Nephron progenitor cell (in vitro differentiated cells): ENCODE results near the gene FTCD.
A peak's percentile ranks its signal among the peaks of the same experiment; 100 is the strongest.

Experiments used
- DNase-seq: peaks from one replicate; pipeline ENCODE4 v3.0.0; 2021
- H3K27ac Mint-ChIP-seq: 2 replicates; pipeline ENCODE4 v1.8.0; 2021; ENCODE audit warnings: mild to moderate bottlenecking, moderate library complexity, mixed read lengths
- H3K27me3 Mint-ChIP-seq: 2 replicates; pipeline ENCODE4 v1.8.0; 2021; ENCODE audit warnings: mild to moderate bottlenecking, low read depth, mixed read lengths; ENCODE audit not compliant: poor library complexity
- H3K36me3 Mint-ChIP-seq: 2 replicates; pipeline ENCODE4 v1.8.0; 2021; ENCODE audit warnings: low read depth, mixed read lengths
- H3K4me1 Mint-ChIP-seq: 2 replicates; pipeline ENCODE4 v1.8.0; 2021; ENCODE audit warnings: mixed read lengths
- H3K4me3 Mint-ChIP-seq: 2 replicates; pipeline ENCODE4 v1.8.0; 2021; ENCODE audit warnings: mild to moderate bottlenecking, moderate library complexity, mixed read lengths
- H3K9me3 Mint-ChIP-seq: 2 replicates; pipeline ENCODE4 v1.8.0; 2021; ENCODE audit warnings: mild to moderate bottlenecking, moderate library complexity, mixed read lengths
- CTCF ChIP-seq: fragments of 200-600 bp; sonication (generic); IDR thresholded peaks from 2 replicates; pipeline ENCODE4 v1.5.0; 2021; ENCODE audit warnings: antibody characterized with exemption

Gene FTCD

GRCh38 chr21:46153247-46154154 is 1.9 kb downstream of the FTCD start:
- peak; percentile 70 for TF ChIP-seq CTCF
- no peaks in the 10 kb centered on the region for H3K36me3 Mint-ChIP-seq

GRCh38 chr21:46152927-46153246 is 2.5 kb downstream of the FTCD start:
- no peak for TF ChIP-seq CTCF
- H3K9me3 Mint-ChIP-seq = no peaks in the 10 kb centered on the region
- H3K4me3 Mint-ChIP-seq = no peak overlapping the region
- H3K27me3 Mint-ChIP-seq = peaks cover 3% of the 10 kb centered on the region
- H3K27ac Mint-ChIP-seq = no peak overlapping the region
- H3K4me1 Mint-ChIP-seq = peaks cover 43% of the 10 kb centered on the region
- DNase-seq = no peak
- no peaks in the 10 kb centered on the region for H3K36me3 Mint-ChIP-seq

More at GRCh38 chr21:46153247-46154154, 1.9 kb downstream of the FTCD start:
- Mint-ChIP-seq H3K27me3 (peaks cover 3% of the 10 kb centered on the region), H3K27ac (no peak overlapping the region), H3K9me3 (no peaks in the 10 kb centered on the region), H3K4me1 (peaks cover 42% of the 10 kb centered on the region), H3K4me3 (no peak overlapping the region)
- peak; percentile 83 for DNase-seq

GRCh38 chr21:46151989-46152926 is 3.1 kb downstream of the FTCD start:
- Mint-ChIP-seq H3K27me3 (peaks cover 3% of the 10 kb centered on the region), H3K9me3 (no peaks in the 10 kb centered on the region), H3K36me3 (no peaks in the 10 kb centered on the region), H3K27ac (peak overlapping the region; percentile 57), H3K4me1 (peaks cover 43% of the 10 kb centered on the region), H3K4me3 (no peak overlapping the region)
- DNase-seq = no peak
- TF ChIP-seq CTCF = no peak

GRCh38 chr21:46151261-46151988 is 4.0 kb downstream of the FTCD start:
- H3K9me3 Mint-ChIP-seq = no peaks in the 10 kb centered on the region
- H3K27ac Mint-ChIP-seq = no peak overlapping the region
- peaks cover 6% of the 10 kb centered on the region for H3K27me3 Mint-ChIP-seq
- H3K4me3 Mint-ChIP-seq = no peak overlapping the region
- peak; percentile 15 for DNase-seq
- TF ChIP-seq CTCF = no peak
- peaks cover 47% of the 10 kb centered on the region for H3K4me1 Mint-ChIP-seq
- no peaks in the 10 kb centered on the region for H3K36me3 Mint-ChIP-seq

- no peaks in the 10 kb centered on the region for H3K36me3 Mint-ChIP-seq
- no peak for TF ChIP-seq CTCF
- DNase-seq = peak; percentile 3
- H3K27ac Mint-ChIP-seq = no peak overlapping the region
- H3K27me3 Mint-ChIP-seq = peaks cover 6% of the 10 kb centered on the region
- no peak overlapping the region for H3K4me3 Mint-ChIP-seq
- H3K4me1 Mint-ChIP-seq = peaks cover 40% of the 10 kb centered on the region
- H3K9me3 Mint-ChIP-seq = no peaks in the 10 kb centered on the region
These were observed 4.8 kb downstream of the FTCD start for GRCh38 chr21:46150491-46151121.
